HepG2 (cell line): ENCODE results near the gene C19orf85. TPM values are rescaled to one million over a fixed set of nuclear protein-coding genes. Genes with fewer than 3 reads are reported as not detected.

Experiments used
- AKAP8 ChIP-seq: sonication (generic); formaldehyde crosslinking; IDR thresholded peaks from 2 replicates; pipeline ENCODE4 v1.5.1; 2020; ENCODE audit warnings: mild to moderate bottlenecking, missing genetic modification reagents
- ATF1 ChIP-seq: IDR thresholded peaks from 2 replicates; pipeline ENCODE4 v1.6.1; 2016; ENCODE audit warnings: mild to moderate bottlenecking, control low read depth
- BRCA1 ChIP-seq: sonication (generic); formaldehyde crosslinking; IDR thresholded peaks from 2 replicates; pipeline ENCODE4 v1.4.0; 2020; ENCODE audit warnings: missing genetic modification reagents
- HNRNPH1 ChIP-seq: fragments of 200-400 bp; formaldehyde crosslinking; optimal IDR thresholded peaks from 2 replicates; pipeline ENCODE3; 2017; ENCODE audit warnings: mild to moderate bottlenecking, low read depth, low read length
- MLLT10 ChIP-seq: sonication (generic); formaldehyde crosslinking; IDR thresholded peaks from 2 replicates; pipeline ENCODE4 v1.4.0; 2020; ENCODE audit warnings: missing genetic modification reagents
- NR1H2 ChIP-seq: sonication (generic); formaldehyde crosslinking; IDR thresholded peaks from 2 replicates; pipeline ENCODE4 v1.8.1; 2022; ENCODE audit warnings: low read depth, missing genetic modification reagents, borderline replicate concordance
- POLR2A ChIP-seq, 2 experiments: IDR thresholded peaks; 2 replicates each; pipeline ENCODE4 v1.6.1; 2011; ENCODE audit warnings: low read depth in 2 of 2, low read length in 2 of 2, mild to moderate bottlenecking in 1 of 2, moderate library complexity in 1 of 2; ENCODE audit not compliant: insufficient read depth in 1 of 2
- SP5 ChIP-seq: IDR thresholded peaks from 2 replicates; pipeline ENCODE4 v1.6.1; 2016; ENCODE audit warnings: low read depth, borderline replicate concordance
- SUZ12 ChIP-seq: fragments of 150-350 bp; IDR thresholded peaks from 2 replicates; pipeline ENCODE4 v1.6.1; 2014; ENCODE audit warnings: low read depth, low read length
- ZBTB38 ChIP-seq: sonication (generic); formaldehyde crosslinking; IDR thresholded peaks from 2 replicates; pipeline ENCODE4 v1.5.1; 2020; ENCODE audit warnings: mild to moderate bottlenecking, missing genetic modification reagents
- ZFP36L2 ChIP-seq: sonication (generic); formaldehyde crosslinking; IDR thresholded peaks from 2 replicates; pipeline ENCODE4 v1.4.0; 2020; ENCODE audit warnings: missing genetic modification reagents
- ZMYM4 ChIP-seq: sonication (generic); formaldehyde crosslinking; IDR thresholded peaks from 2 replicates; pipeline ENCODE4 v1.8.1; 2023; ENCODE audit warnings: mild to moderate bottlenecking, missing genetic modification reagents
- ZNF547 ChIP-seq: sonication (generic); formaldehyde crosslinking; IDR thresholded peaks from 2 replicates; pipeline ENCODE4 v1.5.1; 2020; ENCODE audit warnings: mild to moderate bottlenecking, missing genetic modification reagents
- ZNF598 ChIP-seq: sonication (generic); formaldehyde crosslinking; IDR thresholded peaks from 2 replicates; pipeline ENCODE4 v1.5.1; 2020; ENCODE audit warnings: mild to moderate bottlenecking, missing genetic modification reagents, borderline replicate concordance
- polyA plus RNA-seq, 8 experiments: library from polyadenylated mRNA; depleted of rRNA in 3 of 8; stranded (reverse) in 7 of 8; unstranded in 1 of 8; fragments of >200 nt; fragmentation: Illumina TruSeq in 4 of 8; extraction: Trizol in 4 of 8; gene quantifications; 2 replicates each; pipeline versions ENCODE4 v1.2.1 to v1.2.3, GENCODE V29; 2011 to 2016; ENCODE audit warnings: low read depth in 4 of 8, missing spikeins in 1 of 8, mixed read lengths in 1 of 8; ENCODE audit not compliant: insufficient read depth in 1 of 8
- total RNA-seq, 5 experiments: library from RNA; depleted of rRNA; stranded (reverse); fragments of >200 nt; fragmentation: Illumina TruSeq; extraction: Trizol; gene quantifications; 2 replicates each; pipeline ENCODE4 v1.2.3, GENCODE V29; 2016; ENCODE audit warnings: low read depth in 1 of 5
- TF ChIP-seq, protein P1 (sequence below): sonication (generic); formaldehyde crosslinking; IDR thresholded peaks from 2 replicates; pipeline ENCODE4 v1.5.0; 2020; ENCODE audit warnings: missing genetic modification reagents, mild to moderate bottlenecking, borderline replicate concordance
- TF ChIP-seq, protein P2 (sequence below): sonication (generic); formaldehyde crosslinking; IDR thresholded peaks from one replicate; pipeline ENCODE4 v1.5.1; 2020; ENCODE audit warnings: mild to moderate bottlenecking, missing genetic modification reagents; ENCODE audit errors: not compliant biosample characterization
- TF ChIP-seq, protein P3 (sequence below): sonication (generic); formaldehyde crosslinking; IDR thresholded peaks from 2 replicates; pipeline ENCODE4 v1.8.1; 2023; ENCODE audit warnings: missing genetic modification reagents, mild to moderate bottlenecking, borderline replicate concordance
- TF ChIP-seq, protein P4 (sequence below): sonication (generic); formaldehyde crosslinking; IDR thresholded peaks from 2 replicates; pipeline ENCODE4 v1.4.0; 2020; ENCODE audit warnings: missing genetic modification reagents
- TF ChIP-seq, protein P5 (sequence below): sonication (generic); formaldehyde crosslinking; IDR thresholded peaks from 2 replicates; pipeline ENCODE4 v1.4.0; 2020; ENCODE audit warnings: missing genetic modification reagents, borderline replicate concordance

The C19orf85 gene
- total and polyA plus RNA-seq, 2 of the 13 experiments (the other 11 are each of a cell fraction or from before 2014, with no cell fraction given) = not detected

DNA sequence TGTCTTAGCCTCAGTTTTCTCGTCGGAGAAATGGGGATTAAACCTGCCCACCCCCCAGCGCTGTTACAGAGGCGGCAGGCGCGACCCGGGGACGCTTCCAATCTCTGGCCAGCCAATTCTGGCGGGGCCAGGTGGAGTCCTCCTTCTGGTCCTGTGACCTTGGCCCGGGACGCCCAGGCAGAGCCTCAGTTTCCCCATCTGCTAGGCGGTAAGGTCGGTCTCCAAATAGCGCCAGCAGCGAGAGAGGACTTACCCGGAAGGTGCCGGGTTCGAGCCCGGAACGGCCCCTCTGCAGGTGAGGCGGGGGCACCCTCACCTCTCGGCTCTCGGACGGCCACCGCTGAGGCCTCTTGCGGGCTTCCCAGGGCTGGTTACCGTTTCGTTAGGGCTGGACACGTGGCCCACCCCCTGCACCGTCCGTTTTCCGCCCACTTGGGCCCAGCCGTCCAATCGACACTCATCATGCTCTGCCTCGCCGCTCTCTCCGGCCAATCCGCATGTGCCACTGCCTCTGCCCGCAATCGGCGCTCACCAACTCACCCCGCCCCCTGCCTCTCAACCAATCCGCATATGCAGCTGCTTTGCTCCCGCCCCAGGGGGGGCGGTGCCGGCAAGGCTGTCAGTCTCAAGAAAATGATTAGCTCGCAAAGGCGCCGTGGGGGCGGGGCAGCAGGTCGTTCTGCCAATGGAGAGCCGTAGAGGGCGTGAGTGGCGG lies 3.1 kb downstream of the C19orf85 start, which contains the start of gene ISOC2 (continued):
- TF ChIP-seq ZNF598 (CRISPR knock-in tag) = 0 out of 2 replicates have a peak, but pooled peaks have one; percentile 25
- TF ChIP-seq ATF1 = peak; percentile 84
- peak; percentile 67; the same call in 1 of the 2 replicates for TF ChIP-seq SP5
- no peak for TF ChIP-seq AKAP8 (CRISPR knock-in tag)
- no peak for TF ChIP-seq MLLT10 (CRISPR knock-in tag)
- TF ChIP-seq BRCA1 (CRISPR knock-in tag) = no peak
- no peak for TF ChIP-seq NR1H2 (CRISPR knock-in tag)
- no peak for TF ChIP-seq ZFP36L2 (CRISPR knock-in tag)
- TF ChIP-seq, protein P1, sequence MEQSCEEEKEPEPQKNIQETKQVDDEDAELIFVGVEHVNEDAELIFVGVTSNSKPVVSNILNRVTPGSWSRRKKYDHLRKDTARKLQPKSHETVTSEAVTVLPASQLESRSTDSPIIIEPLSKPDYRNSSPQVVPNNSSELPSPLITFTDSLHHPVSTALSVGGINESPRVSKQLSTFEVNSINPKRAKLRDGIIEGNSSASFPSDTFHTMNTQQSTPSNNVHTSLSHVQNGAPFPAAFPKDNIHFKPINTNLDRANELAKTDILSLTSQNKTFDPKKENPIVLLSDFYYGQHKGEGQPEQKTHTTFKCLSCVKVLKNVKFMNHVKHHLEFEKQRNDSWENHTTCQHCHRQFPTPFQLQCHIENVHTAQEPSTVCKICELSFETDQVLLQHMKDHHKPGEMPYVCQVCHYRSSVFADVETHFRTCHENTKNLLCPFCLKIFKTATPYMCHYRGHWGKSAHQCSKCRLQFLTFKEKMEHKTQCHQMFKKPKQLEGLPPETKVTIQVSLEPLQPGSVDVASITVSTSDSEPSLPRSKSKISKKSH (CRISPR knock-in tag) = no peak; the same call in 1 of the 2 replicates
- TF ChIP-seq, protein P2, sequence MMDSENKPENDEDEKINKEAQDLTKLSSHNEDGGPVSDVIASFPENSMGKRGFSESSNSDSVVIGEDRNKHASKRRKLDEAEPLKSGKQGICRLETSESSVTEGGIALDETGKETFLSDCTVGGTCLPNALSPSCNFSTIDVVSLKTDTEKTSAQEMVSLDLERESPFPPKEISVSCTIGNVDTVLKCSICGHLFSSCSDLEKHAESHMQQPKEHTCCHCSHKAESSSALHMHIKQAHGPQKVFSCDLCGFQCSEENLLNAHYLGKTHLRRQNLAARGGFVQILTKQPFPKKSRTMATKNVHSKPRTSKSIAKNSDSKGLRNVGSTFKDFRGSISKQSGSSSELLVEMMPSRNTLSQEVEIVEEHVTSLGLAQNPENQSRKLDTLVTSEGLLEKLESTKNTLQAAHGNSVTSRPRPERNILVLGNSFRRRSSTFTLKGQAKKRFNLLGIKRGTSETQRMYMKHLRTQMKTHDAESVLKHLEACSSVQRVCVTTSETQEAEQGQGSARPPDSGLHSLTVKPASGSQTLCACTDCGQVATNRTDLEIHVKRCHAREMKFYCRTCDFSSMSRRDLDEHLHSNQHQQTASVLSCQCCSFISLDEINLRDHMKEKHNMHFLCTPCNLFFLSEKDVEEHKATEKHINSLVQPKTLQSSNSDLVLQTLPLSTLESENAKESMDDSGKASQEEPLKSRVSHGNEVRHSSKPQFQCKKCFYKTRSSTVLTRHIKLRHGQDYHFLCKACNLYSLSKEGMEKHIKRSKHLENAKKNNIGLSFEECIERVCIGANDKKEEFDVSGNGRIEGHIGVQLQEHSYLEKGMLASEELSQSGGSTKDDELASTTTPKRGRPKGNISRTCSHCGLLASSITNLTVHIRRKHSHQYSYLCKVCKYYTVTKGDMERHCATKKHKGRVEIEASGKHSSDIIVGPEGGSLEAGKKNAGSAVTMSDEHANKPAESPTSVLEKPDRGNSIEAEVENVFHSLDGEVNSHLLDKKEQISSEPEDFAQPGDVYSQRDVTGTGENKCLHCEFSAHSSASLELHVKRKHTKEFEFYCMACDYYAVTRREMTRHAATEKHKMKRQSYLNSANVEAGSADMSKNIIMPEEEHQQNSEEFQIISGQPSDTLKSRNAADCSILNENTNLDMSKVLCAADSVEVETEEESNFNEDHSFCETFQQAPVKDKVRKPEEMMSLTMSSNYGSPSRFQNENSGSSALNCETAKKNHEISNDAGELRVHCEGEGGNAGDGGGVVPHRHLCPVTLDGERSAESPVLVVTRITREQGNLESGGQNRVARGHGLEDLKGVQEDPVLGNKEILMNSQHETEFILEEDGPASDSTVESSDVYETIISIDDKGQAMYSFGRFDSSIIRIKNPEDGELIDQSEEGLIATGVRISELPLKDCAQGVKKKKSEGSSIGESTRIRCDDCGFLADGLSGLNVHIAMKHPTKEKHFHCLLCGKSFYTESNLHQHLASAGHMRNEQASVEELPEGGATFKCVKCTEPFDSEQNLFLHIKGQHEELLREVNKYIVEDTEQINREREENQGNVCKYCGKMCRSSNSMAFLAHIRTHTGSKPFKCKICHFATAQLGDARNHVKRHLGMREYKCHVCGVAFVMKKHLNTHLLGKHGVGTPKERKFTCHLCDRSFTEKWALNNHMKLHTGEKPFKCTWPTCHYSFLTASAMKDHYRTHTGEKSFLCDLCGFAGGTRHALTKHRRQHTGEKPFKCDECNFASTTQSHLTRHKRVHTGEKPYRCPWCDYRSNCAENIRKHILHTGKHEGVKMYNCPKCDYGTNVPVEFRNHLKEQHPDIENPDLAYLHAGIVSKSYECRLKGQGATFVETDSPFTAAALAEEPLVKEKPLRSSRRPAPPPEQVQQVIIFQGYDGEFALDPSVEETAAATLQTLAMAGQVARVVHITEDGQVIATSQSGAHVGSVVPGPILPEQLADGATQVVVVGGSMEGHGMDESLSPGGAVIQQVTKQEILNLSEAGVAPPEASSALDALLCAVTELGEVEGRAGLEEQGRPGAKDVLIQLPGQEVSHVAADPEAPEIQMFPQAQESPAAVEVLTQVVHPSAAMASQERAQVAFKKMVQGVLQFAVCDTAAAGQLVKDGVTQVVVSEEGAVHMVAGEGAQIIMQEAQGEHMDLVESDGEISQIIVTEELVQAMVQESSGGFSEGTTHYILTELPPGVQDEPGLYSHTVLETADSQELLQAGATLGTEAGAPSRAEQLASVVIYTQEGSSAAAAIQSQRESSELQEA = no peak
- peak; percentile 92 to 97 for TF ChIP-seq POLR2A (IDR thresholded peaks at IDR 0.05; ENCODE audit: insufficient read depth in 1 of 2, low read depth in 2 of 2, low read length in 2 of 2)
- TF ChIP-seq SUZ12 = no peak
- 0 out of 2 replicates have a peak, but pooled peaks have one; percentile 35 for TF ChIP-seq ZBTB38 (CRISPR knock-in tag)
- TF ChIP-seq, protein P3, sequence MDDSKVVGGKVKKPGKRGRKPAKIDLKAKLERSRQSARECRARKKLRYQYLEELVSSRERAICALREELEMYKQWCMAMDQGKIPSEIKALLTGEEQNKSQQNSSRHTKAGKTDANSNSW (CRISPR knock-in tag) = no peak
- TF ChIP-seq ZMYM4 (CRISPR knock-in tag) = peak; percentile 74
- TF ChIP-seq, protein P4, sequence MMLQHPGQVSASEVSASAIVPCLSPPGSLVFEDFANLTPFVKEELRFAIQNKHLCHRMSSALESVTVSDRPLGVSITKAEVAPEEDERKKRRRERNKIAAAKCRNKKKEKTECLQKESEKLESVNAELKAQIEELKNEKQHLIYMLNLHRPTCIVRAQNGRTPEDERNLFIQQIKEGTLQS (CRISPR knock-in tag) = peak; percentile 20; the same call in 1 of the 2 replicates
- no peak for TF ChIP-seq HNRNPH1
- TF ChIP-seq ZNF547 (CRISPR knock-in tag) = 0 out of 2 replicates have a peak, but pooled peaks have one; percentile 13
- TF ChIP-seq, protein P5, sequence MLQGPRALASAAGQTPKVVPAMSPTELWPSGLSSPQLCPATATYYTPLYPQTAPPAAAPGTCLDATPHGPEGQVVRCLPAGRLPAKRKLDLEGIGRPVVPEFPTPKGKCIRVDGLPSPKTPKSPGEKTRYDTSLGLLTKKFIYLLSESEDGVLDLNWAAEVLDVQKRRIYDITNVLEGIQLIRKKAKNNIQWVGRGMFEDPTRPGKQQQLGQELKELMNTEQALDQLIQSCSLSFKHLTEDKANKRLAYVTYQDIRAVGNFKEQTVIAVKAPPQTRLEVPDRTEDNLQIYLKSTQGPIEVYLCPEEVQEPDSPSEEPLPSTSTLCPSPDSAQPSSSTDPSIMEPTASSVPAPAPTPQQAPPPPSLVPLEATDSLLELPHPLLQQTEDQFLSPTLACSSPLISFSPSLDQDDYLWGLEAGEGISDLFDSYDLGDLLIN (CRISPR knock-in tag) = 0 out of 2 replicates have a peak, but pooled peaks have one; percentile 29
